Activated CD8-positive, alpha-beta memory T cell treated with anti-CD3 and anti-CD28 coated beads for 48 hours (primary cell): Measurements from ENCODE around the gene DNASE2.
"Not testable (repeated sequence)": the region's sequence is repeated elsewhere in the genome, so short reads cannot be mapped to it uniquely, and the experiment has no call there.

ENCODE experiments used
- DNase-seq, 3 experiments: peaks; one replicate each; pipeline ENCODE4 v3.0.0-alpha.2; 2020; ENCODE audit warnings: low read depth in 2 of 3, low spot score in 2 of 3

DNASE2 gene

GRCh38 chr19:12881172-12881808 lies at the start of gene DNASE2:
Gene DNASE2 (minus strand): TSS chr19:12881449. CDS start chr19:12881375, 74 bp downstream.
- DNase-seq = peak; percentile 72 to 78 (median 73)

- no peak for DNase-seq
Measured at GRCh38 chr19:12930002-12930645, 48.9 kb upstream of the DNASE2 start.

DNA sequence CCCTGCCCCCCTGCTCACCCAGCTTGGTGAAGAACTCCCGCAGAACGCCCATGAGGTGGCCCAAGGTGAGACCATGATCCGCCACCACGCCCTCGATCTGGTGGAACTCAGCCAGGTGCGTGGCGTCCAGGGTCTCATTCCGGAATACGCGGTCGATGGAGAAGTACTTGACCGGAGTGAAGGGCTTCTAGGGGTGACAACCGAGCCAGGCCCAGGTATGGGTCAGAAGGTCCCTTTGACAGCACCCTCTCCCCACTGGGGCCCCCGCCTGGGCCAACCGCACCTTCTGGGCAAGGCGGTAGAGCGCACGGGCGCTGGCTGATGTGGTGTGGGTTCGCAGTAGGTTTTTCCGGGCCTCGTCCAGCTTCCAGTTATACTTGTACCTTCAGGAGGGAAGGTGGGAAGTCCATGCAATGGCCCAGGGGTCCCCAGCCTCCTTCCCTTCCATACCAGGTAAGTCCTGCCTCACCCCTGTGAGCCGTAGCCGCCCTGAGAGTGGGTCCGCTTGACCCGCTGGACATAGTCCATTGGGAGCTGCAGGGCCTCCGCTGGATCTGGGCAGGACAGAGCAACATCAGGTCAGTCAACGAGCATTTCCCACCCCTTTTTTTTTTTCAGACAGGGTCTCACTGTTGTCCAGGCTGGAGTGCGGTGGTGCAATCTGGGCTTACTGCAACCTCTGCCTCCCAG lies 43.5 kb upstream of the DNASE2 start:
- DNase-seq = no peak

GRCh38 chr19:12922959-12923358 lies 41.7 kb upstream of the DNASE2 start:
- no peak for DNase-seq

GRCh38 chr19:12921047-12921446 lies 39.8 kb upstream of the DNASE2 start:
- no peak for DNase-seq

DNA sequence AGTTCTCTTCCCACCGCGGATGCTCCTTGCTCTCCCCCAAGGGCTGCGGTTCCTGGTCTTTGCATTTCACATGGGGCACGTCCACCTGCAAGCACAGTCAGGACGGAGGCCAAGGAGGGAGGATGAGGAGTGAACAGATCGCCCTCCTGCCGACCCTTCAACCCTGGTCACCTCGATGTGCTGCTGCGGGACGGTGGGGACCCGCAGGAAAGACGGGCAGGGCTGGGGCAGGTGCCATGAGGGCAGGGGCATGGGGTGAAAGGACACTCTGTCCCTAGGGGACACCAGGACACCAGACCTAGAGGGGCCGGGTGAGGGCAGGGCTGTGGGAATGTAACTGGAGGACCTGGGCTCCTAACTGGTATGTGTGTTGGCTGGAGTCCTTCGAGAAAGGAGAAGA lies 37.0 kb upstream of the DNASE2 start:
- DNase-seq = no peak

DNA sequence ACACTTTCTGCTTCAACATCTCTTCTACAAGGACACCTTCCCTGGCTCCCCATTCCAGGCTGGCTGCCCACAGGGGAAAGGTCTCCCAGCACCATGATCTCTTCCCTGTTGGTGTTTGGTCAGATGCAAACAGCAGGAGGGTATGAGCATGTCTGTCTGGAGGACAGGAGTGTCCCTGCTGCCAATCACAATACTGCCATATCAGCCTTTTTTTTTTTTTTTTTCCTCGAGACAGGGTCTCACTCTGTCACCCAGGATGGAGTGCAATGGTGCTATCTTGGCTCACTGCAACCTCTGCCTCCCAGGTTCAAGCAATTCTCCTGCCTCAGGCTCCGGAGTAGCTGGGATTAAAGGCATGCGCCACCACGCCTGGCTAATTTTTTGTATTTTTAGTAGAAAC lies 34.6 kb upstream of the DNASE2 start:
- DNase-seq = not testable (repeated sequence)

GRCh38 chr19:12913851-12914690 lies 32.8 kb upstream of the DNASE2 start:
- no peak for DNase-seq

DNA sequence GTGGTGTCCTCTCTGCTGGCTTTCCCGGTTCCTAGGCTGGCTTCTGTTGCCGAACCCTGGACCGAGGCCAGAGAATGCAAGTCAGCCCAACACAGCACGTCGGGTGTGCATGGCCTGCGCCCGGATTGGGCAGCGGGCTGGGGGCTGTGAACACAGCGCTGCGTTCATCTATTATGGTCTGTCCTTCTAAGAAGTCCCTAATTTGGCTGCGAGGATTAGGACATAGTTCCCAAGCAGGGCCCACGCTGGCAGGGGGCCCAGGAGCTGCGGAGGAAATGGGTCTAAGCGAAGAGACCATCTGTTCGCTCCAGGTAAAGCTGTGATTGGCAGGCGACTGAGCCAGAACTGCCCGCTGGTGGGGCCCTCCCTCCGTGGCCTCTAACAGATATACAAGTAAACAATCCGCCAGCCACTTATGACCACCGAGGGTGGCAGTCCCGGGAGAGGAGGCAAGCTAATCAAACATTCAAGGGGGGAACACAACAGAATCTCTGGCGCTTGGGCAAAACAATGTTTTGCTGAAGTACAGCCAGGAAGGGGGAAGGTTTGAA lies 31.8 kb upstream of the DNASE2 start:
- DNase-seq = no peak

DNA sequence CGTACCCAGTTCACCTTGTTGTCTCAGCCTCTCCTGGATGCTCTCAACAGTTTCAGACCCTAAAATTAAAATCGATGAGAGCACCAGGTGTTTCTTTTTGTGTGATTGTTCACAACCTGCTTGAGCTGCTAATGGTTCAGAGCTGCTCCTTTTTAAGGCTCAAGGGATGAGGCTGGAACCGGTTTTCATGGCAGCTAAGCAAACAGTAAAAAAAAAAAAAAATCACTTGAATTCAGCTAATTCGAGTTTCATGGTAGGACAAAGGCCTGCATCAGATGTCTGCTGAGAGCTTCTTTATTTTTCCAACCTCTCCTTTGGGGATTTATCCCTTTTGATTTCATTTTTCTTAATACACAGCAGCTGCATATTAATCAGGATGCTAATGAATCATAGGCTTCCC lies 31.3 kb upstream of the DNASE2 start:
- no peak for DNase-seq

DNA sequence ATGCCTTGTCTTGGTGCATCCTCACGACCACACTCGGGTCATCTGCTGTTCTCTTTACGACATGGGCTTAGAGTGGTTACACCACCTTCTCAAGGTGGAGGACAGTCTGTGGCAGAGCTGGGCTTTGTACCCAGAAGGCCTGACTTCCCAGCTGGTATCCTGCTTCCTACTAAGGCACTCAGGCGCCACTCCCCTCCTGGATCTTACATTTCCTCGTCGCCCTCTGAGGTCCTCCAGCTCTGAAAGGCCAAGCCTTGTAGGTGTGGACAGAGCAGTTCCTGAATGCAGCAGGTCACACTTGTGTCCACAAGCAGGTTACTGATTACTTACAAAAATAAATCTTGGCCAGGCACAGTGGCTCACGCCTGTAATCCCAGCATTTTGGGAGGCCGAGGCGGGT lies 25.9 kb upstream of the DNASE2 start:
- DNase-seq = no peak

- DNase-seq = no peak
Measured at GRCh38 chr19:12899891-12900518, 18.8 kb upstream of the DNASE2 start.

GRCh38 chr19:12896460-12896859 lies 15.2 kb upstream of the DNASE2 start:
- no peak for DNase-seq

- no peak for DNase-seq
Measured at GRCh38 chr19:12893582-12893981, 12.3 kb upstream of the DNASE2 start.

DNA sequence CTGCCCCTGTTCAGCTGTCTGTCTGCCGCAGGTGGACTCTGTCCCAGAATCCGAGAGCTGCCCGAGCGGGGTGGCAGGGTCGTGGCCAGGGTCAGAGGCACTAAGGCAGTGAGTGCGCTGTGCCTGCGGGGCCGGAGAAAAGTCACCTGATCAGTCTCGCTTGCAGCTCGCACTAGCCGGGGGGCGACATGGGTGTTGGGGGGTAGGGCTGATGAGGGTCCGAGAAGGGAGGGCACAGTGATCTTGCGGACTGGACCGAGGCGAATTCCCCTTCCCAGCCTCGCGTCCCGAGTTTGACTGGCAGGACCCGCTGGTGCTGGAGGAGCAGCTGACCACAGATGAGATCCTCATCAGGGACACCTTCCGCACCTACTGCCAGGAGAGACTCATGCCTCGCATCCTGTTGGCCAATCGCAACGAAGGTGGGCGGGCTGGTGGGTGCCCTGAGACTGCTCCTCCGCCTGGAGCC lies 10.3 kb upstream of the DNASE2 start:
- no peak for DNase-seq

- peak; percentile 69 to 92 (median 85) for DNase-seq
Measured at GRCh38 chr19:12890787-12891552, 9.7 kb upstream of the DNASE2 start, which contains the start of gene GCDH. Gene GCDH (plus strand): TSS chr19:12891160. CDS start chr19:12891305, 145 bp downstream.

- DNase-seq = not testable (repeated sequence)
Measured at GRCh38 chr19:12890299-12890786, 9.1 kb upstream of the DNASE2 start.

DNA sequence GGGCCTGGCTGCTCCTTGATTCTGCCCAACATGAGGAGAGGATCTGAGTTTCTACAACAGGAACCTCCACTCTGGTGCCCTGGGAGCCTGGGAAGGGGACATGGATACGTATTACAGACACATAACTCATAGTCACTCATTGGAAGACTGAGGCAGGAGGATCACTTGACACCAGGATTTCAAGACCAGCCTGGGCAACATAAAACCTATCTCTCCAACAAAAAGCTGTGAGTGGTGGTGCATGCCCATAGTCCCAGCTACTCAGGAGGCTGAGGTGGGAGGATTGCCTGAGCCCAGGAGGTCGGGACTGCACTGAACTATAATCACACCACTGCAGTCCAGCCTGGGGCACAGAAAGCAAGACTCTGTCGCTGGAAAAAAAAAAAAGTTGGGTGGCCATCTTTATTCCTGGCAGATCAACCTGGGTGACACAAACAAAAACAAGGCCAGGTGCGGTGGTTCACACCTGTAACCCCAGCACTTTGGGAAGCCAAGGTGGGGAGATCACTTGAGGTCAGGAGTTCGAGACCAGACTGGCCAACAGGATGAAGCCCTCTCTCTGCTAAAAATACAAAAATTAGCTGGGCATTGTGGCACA lies 6.9 kb upstream of the DNASE2 start:
- no peak for DNase-seq
